D721Med (cell line): ENCODE measurements around the gene WLS.

Source experiments
- DNase-seq: peaks from one replicate; pipeline ENCODE4 v3.0.0; 2011; ENCODE audit warnings: low spot score; ENCODE audit not compliant: insufficient read length
- FAIRE-seq: peaks from 2 replicates; lab custom pipeline; 2011; peaks lifted over from hg19 to GRCh38; lab: Jason Lieb, UNC
- CTCF ChIP-seq: IDR thresholded peaks from 2 replicates; pipeline ENCODE4 v1.5.1; 2012; ENCODE audit warnings: mild to moderate bottlenecking, control low read depth; ENCODE audit not compliant: insufficient read depth; ENCODE audit errors: missing control alignments

WLS gene

GRCh38 chr1:68140536-68140935, 91.8 kb downstream of the WLS start:
- TF ChIP-seq CTCF: no peak
- FAIRE-seq (no peak), DNase-seq (no peak)

GRCh38 chr1:68136187-68136586, 96.1 kb downstream of the WLS start:
- FAIRE-seq (no peak), DNase-seq (no peak)
- no peak for TF ChIP-seq CTCF

- FAIRE-seq: no peak
- no peak for DNase-seq
- no peak for TF ChIP-seq CTCF
Measured at GRCh38 chr1:68132426-68133130, 99.7 kb downstream of the WLS start.

- DNase-seq (no peak), FAIRE-seq (no peak)
- no peak for TF ChIP-seq CTCF
Measured at GRCh38 chr1:68131261-68131660, 101.1 kb downstream of the WLS start.

- no peak for FAIRE-seq
- DNase-seq: no peak
- TF ChIP-seq CTCF: no peak
Measured at GRCh38 chr1:68129536-68130250, 102.6 kb downstream of the WLS start.

GRCh38 chr1:68128820-68129219, 103.5 kb downstream of the WLS start:
- FAIRE-seq (no peak), DNase-seq (no peak)
- no peak for TF ChIP-seq CTCF

GRCh38 chr1:68128157-68128556, 104.2 kb downstream of the WLS start:
- DNase-seq (no peak), FAIRE-seq (no peak)
- TF ChIP-seq CTCF: no peak
